PFSK-1 (cell line): ENCODE measurements around the gene RALGPS1.

Experiments
- POLR2AphosphoS5 ChIP-seq: IDR thresholded peaks from 2 replicates; pipeline ENCODE4 v1.6.1; 2012; ENCODE audit warnings: low read depth, mild to moderate bottlenecking, control low read depth, low read length, moderate library complexity
- REST ChIP-seq, 2 experiments: IDR thresholded peaks; 2 replicates each; pipeline versions ENCODE4 v1.6.1 to v1.8.0; 2011 to 2012; ENCODE audit warnings: low read depth in 2 of 2, low read length in 2 of 2, control low read depth in 1 of 2, inconsistent platforms in 1 of 2, mild to moderate bottlenecking in 1 of 2, moderate library complexity in 1 of 2; ENCODE audit not compliant: insufficient read depth in 1 of 2
- TAF1 ChIP-seq: IDR thresholded peaks from 2 replicates; pipeline ENCODE4 v1.6.1; 2012; ENCODE audit warnings: low read length, control low read depth, borderline replicate concordance; ENCODE audit not compliant: insufficient read depth

- TF ChIP-seq REST (IDR thresholded peaks at IDR 0.05; ENCODE audit: insufficient read depth in 1 of 2, low read depth in 2 of 2, low read length in 2 of 2) (no peak), POLR2AphosphoS5 (no peak), TAF1 (no peak)
Observed at GRCh38 chr9:126938327-126938726, 23.7 kb downstream of the RALGPS1 start.
